ENCODE data around the gene ACAN. TPM values are rescaled to one million over a fixed set of nuclear protein-coding genes. Genes with fewer than 3 reads are reported as not detected.

ACAN gene
- total RNA-seq, 1 donor from 2014 or later, result 0.03 TPM

DNA sequence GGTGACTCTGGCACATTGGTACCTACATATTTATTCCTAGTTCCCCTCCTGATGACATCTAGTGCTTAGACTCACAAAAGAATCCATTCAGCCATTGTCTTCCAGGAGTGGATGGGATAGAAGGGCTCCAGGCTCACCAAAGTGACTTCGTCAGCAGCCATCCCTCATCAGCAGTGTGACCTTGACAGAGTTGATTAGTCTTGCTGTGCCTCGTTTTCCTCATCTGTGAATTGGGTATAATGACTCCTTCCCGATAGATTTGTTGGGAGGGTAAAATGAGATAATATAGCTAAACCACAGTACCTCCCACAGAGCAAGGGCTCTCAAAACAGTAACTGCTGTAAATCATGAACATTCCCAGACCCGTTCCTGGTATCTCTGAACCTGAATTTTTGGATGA lies 10.7 kb downstream of the ACAN start:
- H3K9me3 Mint-ChIP-seq (ENCODE audit: unreplicated experiment), result no peaks in the 10 kb centered on the region
- H3K27me3 Mint-ChIP-seq (ENCODE audit: unreplicated experiment), result peaks cover 2% of the 10 kb centered on the region
- H3K4me3 Mint-ChIP-seq (ENCODE audit: unreplicated experiment), result no peak overlapping the region
- H3K27ac Mint-ChIP-seq (ENCODE audit: unreplicated experiment), result no peak overlapping the region
- no peaks in the 10 kb centered on the region for H3K4me1 Mint-ChIP-seq (ENCODE audit: unreplicated experiment)
- TF ChIP-seq, protein P1, sequence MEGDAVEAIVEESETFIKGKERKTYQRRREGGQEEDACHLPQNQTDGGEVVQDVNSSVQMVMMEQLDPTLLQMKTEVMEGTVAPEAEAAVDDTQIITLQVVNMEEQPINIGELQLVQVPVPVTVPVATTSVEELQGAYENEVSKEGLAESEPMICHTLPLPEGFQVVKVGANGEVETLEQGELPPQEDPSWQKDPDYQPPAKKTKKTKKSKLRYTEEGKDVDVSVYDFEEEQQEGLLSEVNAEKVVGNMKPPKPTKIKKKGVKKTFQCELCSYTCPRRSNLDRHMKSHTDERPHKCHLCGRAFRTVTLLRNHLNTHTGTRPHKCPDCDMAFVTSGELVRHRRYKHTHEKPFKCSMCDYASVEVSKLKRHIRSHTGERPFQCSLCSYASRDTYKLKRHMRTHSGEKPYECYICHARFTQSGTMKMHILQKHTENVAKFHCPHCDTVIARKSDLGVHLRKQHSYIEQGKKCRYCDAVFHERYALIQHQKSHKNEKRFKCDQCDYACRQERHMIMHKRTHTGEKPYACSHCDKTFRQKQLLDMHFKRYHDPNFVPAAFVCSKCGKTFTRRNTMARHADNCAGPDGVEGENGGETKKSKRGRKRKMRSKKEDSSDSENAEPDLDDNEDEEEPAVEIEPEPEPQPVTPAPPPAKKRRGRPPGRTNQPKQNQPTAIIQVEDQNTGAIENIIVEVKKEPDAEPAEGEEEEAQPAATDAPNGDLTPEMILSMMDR (IDR thresholded peaks at IDR 0.05; ENCODE audit: unreplicated experiment), result no peak
- DNase-seq (ENCODE audit: low spot score), result no peak
- H3K36me3 Mint-ChIP-seq (ENCODE audit: low read depth, unreplicated experiment), result no peaks in the 10 kb centered on the region

- peaks cover 2% of the 10 kb centered on the region for H3K27me3 Mint-ChIP-seq (ENCODE audit: unreplicated experiment)
- H3K9me3 Mint-ChIP-seq (ENCODE audit: unreplicated experiment), result no peaks in the 10 kb centered on the region
- no peak overlapping the region for H3K4me3 Mint-ChIP-seq (ENCODE audit: unreplicated experiment)
- no peak for DNase-seq (ENCODE audit: low spot score)
- TF ChIP-seq, protein P1 (IDR thresholded peaks at IDR 0.05; ENCODE audit: unreplicated experiment), result no peak
- no peaks in the 10 kb centered on the region for H3K36me3 Mint-ChIP-seq (ENCODE audit: low read depth, unreplicated experiment)
- H3K4me1 Mint-ChIP-seq (ENCODE audit: unreplicated experiment), result no peaks in the 10 kb centered on the region
- no peak overlapping the region for H3K27ac Mint-ChIP-seq (ENCODE audit: unreplicated experiment)
Measured at GRCh38 chr15:88814393-88814792, 11.2 kb downstream of the ACAN start.

- Mint-ChIP-seq H3K27me3 (ENCODE audit: unreplicated experiment) (no peaks in the 10 kb centered on the region), H3K4me3 (ENCODE audit: unreplicated experiment) (no peak overlapping the region), H3K4me1 (ENCODE audit: unreplicated experiment) (no peaks in the 10 kb centered on the region), H3K9me3 (ENCODE audit: unreplicated experiment) (no peaks in the 10 kb centered on the region), H3K27ac (ENCODE audit: unreplicated experiment) (no peak overlapping the region), H3K36me3 (ENCODE audit: low read depth, unreplicated experiment) (no peaks in the 10 kb centered on the region)
- TF ChIP-seq, protein P1 (IDR thresholded peaks at IDR 0.05; ENCODE audit: unreplicated experiment), result no peak
- DNase-seq (ENCODE audit: low spot score), result no peak
Measured at GRCh38 chr15:88818920-88819319, 15.7 kb downstream of the ACAN start.

GRCh38 chr15:88821993-88822392 lies 18.8 kb downstream of the ACAN start:
- Mint-ChIP-seq H3K27me3 (ENCODE audit: unreplicated experiment) (peaks cover 3% of the 10 kb centered on the region), H3K4me3 (ENCODE audit: unreplicated experiment) (no peak overlapping the region), H3K9me3 (ENCODE audit: unreplicated experiment) (no peaks in the 10 kb centered on the region), H3K4me1 (ENCODE audit: unreplicated experiment) (peaks cover 3% of the 10 kb centered on the region), H3K36me3 (ENCODE audit: low read depth, unreplicated experiment) (no peaks in the 10 kb centered on the region), H3K27ac (ENCODE audit: unreplicated experiment) (no peak overlapping the region)
- TF ChIP-seq, protein P1 (IDR thresholded peaks at IDR 0.05; ENCODE audit: unreplicated experiment), result no peak
- no peak for DNase-seq (ENCODE audit: low spot score)

- no peak overlapping the region for H3K4me3 Mint-ChIP-seq (ENCODE audit: unreplicated experiment)
- DNase-seq (ENCODE audit: low spot score), result no peak
Measured at GRCh38 chr15:88828791-88829190, 25.6 kb downstream of the ACAN start.

More at GRCh38 chr15:88828791-88829190, 25.6 kb downstream of the ACAN start:
- Mint-ChIP-seq H3K4me1 (ENCODE audit: unreplicated experiment) (peaks cover 3% of the 10 kb centered on the region), H3K27ac (ENCODE audit: unreplicated experiment) (no peak overlapping the region), H3K27me3 (ENCODE audit: unreplicated experiment) (peaks cover 12% of the 10 kb centered on the region), H3K9me3 (ENCODE audit: unreplicated experiment) (no peaks in the 10 kb centered on the region), H3K36me3 (ENCODE audit: low read depth, unreplicated experiment) (no peaks in the 10 kb centered on the region)
- TF ChIP-seq, protein P1 (IDR thresholded peaks at IDR 0.05; ENCODE audit: unreplicated experiment), result no peak

All from endothelial cell (in vitro differentiated cells).